ENCODE results near the gene RWDD3. TPM values are rescaled to one million over a fixed set of nuclear protein-coding genes. Genes with fewer than 3 reads are reported as not detected.

Gene RWDD3
- total RNA-seq, 1 experiment from 2014 or later = 11.3 TPM

DNA sequence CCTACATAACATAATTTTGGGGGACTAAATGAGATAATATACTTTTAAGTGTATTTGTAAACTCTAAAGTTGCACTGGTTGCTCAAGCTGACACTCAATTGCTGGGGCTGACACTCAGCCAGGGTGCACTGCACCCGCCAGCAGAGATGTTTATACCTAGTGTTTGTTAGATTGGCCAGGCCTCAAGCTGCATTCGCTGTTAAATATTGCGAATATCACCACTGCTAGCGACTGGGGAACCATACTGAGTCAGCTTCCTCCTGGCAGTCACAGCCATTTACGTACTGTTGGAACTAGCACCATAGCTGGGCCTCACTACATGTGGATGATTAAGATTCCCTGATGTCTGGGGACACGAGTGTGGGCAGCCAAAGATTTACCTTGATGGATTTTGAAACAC lies 12.7 kb upstream of the RWDD3 start:
- POLR2A ChIA-PET (ENCODE audit: unreplicated experiment) = interaction anchor here (0.7 kb wide), 1 partner anchor 162 kb away, joined by 6 read pairs; no protein-coding TSS in a partner anchor
- no peak for DNase-seq
- no peak overlapping the region for H3K4me2 ChIP-seq
- BruUV-seq (replicated peaks) = no TSS peak
- H3K27ac ChIP-seq = no peak overlapping the region
- H2AFZ ChIP-seq = no peak overlapping the region
- TF ChIP-seq, protein P1, sequence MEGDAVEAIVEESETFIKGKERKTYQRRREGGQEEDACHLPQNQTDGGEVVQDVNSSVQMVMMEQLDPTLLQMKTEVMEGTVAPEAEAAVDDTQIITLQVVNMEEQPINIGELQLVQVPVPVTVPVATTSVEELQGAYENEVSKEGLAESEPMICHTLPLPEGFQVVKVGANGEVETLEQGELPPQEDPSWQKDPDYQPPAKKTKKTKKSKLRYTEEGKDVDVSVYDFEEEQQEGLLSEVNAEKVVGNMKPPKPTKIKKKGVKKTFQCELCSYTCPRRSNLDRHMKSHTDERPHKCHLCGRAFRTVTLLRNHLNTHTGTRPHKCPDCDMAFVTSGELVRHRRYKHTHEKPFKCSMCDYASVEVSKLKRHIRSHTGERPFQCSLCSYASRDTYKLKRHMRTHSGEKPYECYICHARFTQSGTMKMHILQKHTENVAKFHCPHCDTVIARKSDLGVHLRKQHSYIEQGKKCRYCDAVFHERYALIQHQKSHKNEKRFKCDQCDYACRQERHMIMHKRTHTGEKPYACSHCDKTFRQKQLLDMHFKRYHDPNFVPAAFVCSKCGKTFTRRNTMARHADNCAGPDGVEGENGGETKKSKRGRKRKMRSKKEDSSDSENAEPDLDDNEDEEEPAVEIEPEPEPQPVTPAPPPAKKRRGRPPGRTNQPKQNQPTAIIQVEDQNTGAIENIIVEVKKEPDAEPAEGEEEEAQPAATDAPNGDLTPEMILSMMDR (conservative IDR thresholded peaks at IDR 0.05) = no peak
- TF ChIP-seq EZH2 (IDR thresholded peaks at IDR 0.05; ENCODE audit: low read depth) = no peak
- CTCF ChIA-PET = no interaction called here
- H3K36me3 ChIP-seq (ENCODE audit: low read depth) = no peaks in the 10 kb centered on the region
- no peak overlapping the region for H3K4me3 ChIP-seq
- no peaks in the 10 kb centered on the region for H3K9me3 ChIP-seq (ENCODE audit: insufficient read depth, low read depth)
- H3K27me3 ChIP-seq (ENCODE audit: insufficient read depth, low read depth) = no peaks in the 10 kb centered on the region
- H4K20me1 ChIP-seq (ENCODE audit: insufficient read depth) = no peaks in the 10 kb centered on the region
- intact Hi-C loops (cut with micrococcal nuclease; ENCODE audit: unreplicated experiment) = no loop called here
- H3K79me2 ChIP-seq (ENCODE audit: low read depth) = no peaks in the 10 kb centered on the region
- H3K9me2 ChIP-seq (ENCODE audit: insufficient read depth) = peaks cover 6% of the 10 kb centered on the region; the same call in 1 of the 2 replicates
- H3K4me1 ChIP-seq (replicated peaks; ENCODE audit: insufficient read depth) = peaks cover 10% of the 10 kb centered on the region
- peaks cover 4% of the 10 kb centered on the region; the same call in 1 of the 2 replicates for H3F3A ChIP-seq (ENCODE audit: insufficient read depth, low read depth)

DNA sequence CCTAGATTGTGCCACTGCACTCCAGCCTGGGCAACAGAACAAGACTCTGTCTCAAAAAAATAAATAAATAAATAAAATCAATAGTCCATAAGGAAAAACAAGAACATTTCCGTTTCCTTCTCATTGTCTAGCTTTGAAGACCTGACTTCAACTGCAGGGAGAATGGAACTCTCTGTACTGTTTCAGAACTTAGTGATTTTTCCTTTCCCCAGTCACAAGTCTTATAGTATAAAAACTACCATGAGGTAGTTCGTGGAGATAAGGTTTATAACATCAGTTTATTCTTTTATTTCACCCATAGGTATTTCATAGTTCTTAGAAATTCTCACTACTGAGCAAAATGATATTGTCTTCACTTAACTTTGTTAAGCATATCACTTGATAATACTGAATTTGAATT lies 11.4 kb upstream of the RWDD3 start:
- CTCF ChIA-PET = interaction anchor here (0.9 kb wide), 1 partner anchor 11 kb away, joined by 9 read pairs; the partner anchor contains the start of gene RWDD3
- Histone ChIP-seq H3F3A (ENCODE audit: insufficient read depth, low read depth) (peaks cover 4% of the 10 kb centered on the region; the same call in 1 of the 2 replicates), H3K27ac (0 out of 2 replicates have a peak overlapping the region, but pooled peaks have one; percentile 14), H3K9me3 (ENCODE audit: insufficient read depth, low read depth) (no peaks in the 10 kb centered on the region), H3K27me3 (ENCODE audit: insufficient read depth, low read depth) (no peaks in the 10 kb centered on the region), H3K9me2 (ENCODE audit: insufficient read depth) (peaks cover 6% of the 10 kb centered on the region; the same call in 1 of the 2 replicates), H2AFZ (no peak overlapping the region), H4K20me1 (ENCODE audit: insufficient read depth) (no peaks in the 10 kb centered on the region), H3K4me2 (no peak overlapping the region), H3K4me3 (no peak overlapping the region), H3K79me2 (ENCODE audit: low read depth) (no peaks in the 10 kb centered on the region), H3K4me1 (replicated peaks; ENCODE audit: insufficient read depth) (peaks cover 15% of the 10 kb centered on the region), H3K36me3 (ENCODE audit: low read depth) (no peaks in the 10 kb centered on the region)
- TF ChIP-seq, protein P1 (conservative IDR thresholded peaks at IDR 0.05) = no peak
- no peak for TF ChIP-seq EZH2 (IDR thresholded peaks at IDR 0.05; ENCODE audit: low read depth)
- no TSS peak for BruUV-seq (replicated peaks)
- POLR2A ChIA-PET (ENCODE audit: unreplicated experiment) = interaction anchor here (0.5 to 0.6 kb wide), 2 partner anchors 11 to 556 kb away, joined by 3 read pairs; partner anchors contain the start of gene RWDD3
- intact Hi-C loops (cut with micrococcal nuclease; ENCODE audit: unreplicated experiment) = no loop called here
- DNase-seq = no peak

DNA sequence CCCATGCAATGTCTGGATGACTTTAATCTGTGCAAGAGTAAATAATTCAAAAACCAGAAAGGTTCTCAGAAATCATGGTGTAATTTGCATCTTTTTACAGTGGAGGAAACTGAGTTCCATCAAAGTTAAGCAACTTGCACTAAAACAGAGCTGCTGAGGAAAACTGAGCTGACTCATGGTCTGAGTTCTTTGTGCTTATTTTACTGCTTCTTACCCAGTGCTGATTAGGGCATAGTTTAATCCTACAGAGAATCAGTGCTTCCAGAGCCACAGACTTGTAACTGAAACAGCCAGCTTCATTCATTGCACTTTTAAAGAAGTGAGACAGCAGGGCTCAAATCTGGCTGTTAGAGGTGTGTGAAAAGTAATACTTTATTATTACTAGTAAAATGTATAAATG lies 10.9 kb upstream of the RWDD3 start:
- H3K36me3 ChIP-seq (ENCODE audit: low read depth) = no peaks in the 10 kb centered on the region
- no peak overlapping the region for H3K4me3 ChIP-seq
- H3K27me3 ChIP-seq (ENCODE audit: insufficient read depth, low read depth) = no peaks in the 10 kb centered on the region
- ChIA-PET POLR2A (ENCODE audit: unreplicated experiment) (interaction anchor here (0.5 kb wide), 1 partner anchor 557 kb away, joined by 3 read pairs; no protein-coding TSS in a partner anchor), CTCF (interaction anchor here (0.9 kb wide), 1 partner anchor 11 kb away, joined by 9 read pairs; the partner anchor contains the start of gene RWDD3)
- BruUV-seq (replicated peaks) = no TSS peak
- no peaks in the 10 kb centered on the region for H4K20me1 ChIP-seq (ENCODE audit: insufficient read depth)
- H3K9me2 ChIP-seq (ENCODE audit: insufficient read depth) = peaks cover 6% of the 10 kb centered on the region; the same call in 1 of the 2 replicates
- H3K4me2 ChIP-seq = no peak overlapping the region
- intact Hi-C loops (cut with micrococcal nuclease; ENCODE audit: unreplicated experiment) = no loop called here
- TF ChIP-seq, protein P1 (conservative IDR thresholded peaks at IDR 0.05) = no peak
- no peak for TF ChIP-seq EZH2 (IDR thresholded peaks at IDR 0.05; ENCODE audit: low read depth)
- no peaks in the 10 kb centered on the region for H3K9me3 ChIP-seq (ENCODE audit: insufficient read depth, low read depth)
- no peaks in the 10 kb centered on the region for H3K79me2 ChIP-seq (ENCODE audit: low read depth)
- no peak overlapping the region for H2AFZ ChIP-seq
- no peak for DNase-seq
- H3K27ac ChIP-seq = peak overlapping the region; percentile 14; the same call in 1 of the 2 replicates
- H3K4me1 ChIP-seq (replicated peaks; ENCODE audit: insufficient read depth) = peaks cover 15% of the 10 kb centered on the region
- peaks cover 4% of the 10 kb centered on the region; the same call in 1 of the 2 replicates for H3F3A ChIP-seq (ENCODE audit: insufficient read depth, low read depth)
